NB4 (cell line): ENCODE results near the gene KIF27.
"Not testable (repeated sequence)": the region's sequence is repeated elsewhere in the genome, so short reads cannot be mapped to it uniquely, and the experiment has no call there.

Source experiments
- DNase-seq: peaks from one replicate; pipeline ENCODE4 v3.0.0; 2010; ENCODE audit warnings: low read depth
- H3K4me3 ChIP-seq: one replicate; pipeline ENCODE4 v1.5.1; 2011; ENCODE audit warnings: mild to moderate bottlenecking, low read depth, low read length, moderate library complexity
- CTCF ChIP-seq: IDR thresholded peaks from one replicate; pipeline ENCODE4 v1.5.1; 2012; ENCODE audit warnings: low read depth, low read length
- MAX ChIP-seq: IDR thresholded peaks from 2 replicates; pipeline ENCODE4 v1.6.1; 2011; ENCODE audit warnings: low read depth, low read length
- MYC ChIP-seq: IDR thresholded peaks from 2 replicates; pipeline ENCODE4 v1.6.1; 2011; ENCODE audit warnings: low read depth, low read length
- POLR2A ChIP-seq: IDR thresholded peaks from 2 replicates; pipeline ENCODE4 v1.6.1; 2011; ENCODE audit warnings: mild to moderate bottlenecking; ENCODE audit not compliant: insufficient read length; ENCODE audit errors: extremely low read depth

The KIF27 gene

GRCh38 chr9:83930881-83931280 is 9.6 kb upstream of the KIF27 start:
- DNase-seq: no peak
- no peak overlapping the region for H3K4me3 ChIP-seq
- TF ChIP-seq MAX: no peak

- DNase-seq: no peak
- H3K4me3 ChIP-seq: no peak overlapping the region
- TF ChIP-seq CTCF (no peak), MYC (no peak), POLR2A (no peak), MAX (no peak)
Observed at GRCh38 chr9:83927591-83927990, 6.4 kb upstream of the KIF27 start.

GRCh38 chr9:83920469-83920926 is 734 bp downstream of the KIF27 start:
- peak overlapping the region; percentile 61 for H3K4me3 ChIP-seq
- no peak for DNase-seq
- TF ChIP-seq MYC (no peak), MAX (no peak), POLR2A (no peak), CTCF (no peak)

- no peak overlapping the region for H3K4me3 ChIP-seq
- TF ChIP-seq MAX (no peak), POLR2A (no peak), CTCF (no peak), MYC (no peak)
- DNase-seq: no peak
Observed at GRCh38 chr9:83919111-83919510, 2.1 kb downstream of the KIF27 start.

GRCh38 chr9:83912194-83912593 is 9.0 kb downstream of the KIF27 start:
- DNase-seq: peak; percentile 20
- not testable (repeated sequence) for H3K4me3 ChIP-seq

- TF ChIP-seq MYC: no peak
- TF ChIP-seq CTCF: no peak
- TF ChIP-seq POLR2A: no peak
- TF ChIP-seq MAX: no peak
- DNase-seq: no peak
- H3K4me3 ChIP-seq: no peak overlapping the region
Observed at GRCh38 chr9:83906144-83906543, 15.1 kb downstream of the KIF27 start.

GRCh38 chr9:83900615-83901014 is 20.6 kb downstream of the KIF27 start:
- not testable (repeated sequence) for DNase-seq, H3K4me3 ChIP-seq

- H3K4me3 ChIP-seq, DNase-seq: not testable (repeated sequence)
Observed at GRCh38 chr9:83894301-83894700, 26.9 kb downstream of the KIF27 start.

- DNase-seq, H3K4me3 ChIP-seq: not testable (repeated sequence)
Observed at GRCh38 chr9:83886498-83886897, 34.7 kb downstream of the KIF27 start.

- DNase-seq: peak; percentile 34
Observed at GRCh38 chr9:83885559-83886240, 35.5 kb downstream of the KIF27 start.

GRCh38 chr9:83881687-83882408 is 39.4 kb downstream of the KIF27 start:
- DNase-seq: not testable (repeated sequence)

More at GRCh38 chr9:83885559-83886240, 35.5 kb downstream of the KIF27 start:
- H3K4me3 ChIP-seq: not testable (repeated sequence)

More at GRCh38 chr9:83881687-83882408, 39.4 kb downstream of the KIF27 start:
- not testable (repeated sequence) for H3K4me3 ChIP-seq
